HG03558 (cell line): ENCODE measurements around the gene CDC27.
"Not testable (repeated sequence)": the region's sequence is repeated elsewhere in the genome, so short reads cannot be mapped to it uniquely, and the experiment has no call there.

Experiments used
- ATAC-seq: cut with Tn5 transposase; IDR thresholded peaks from one replicate; pipeline ENCODE4 v1.9.1; 2021; ENCODE audit warnings: moderate number of reproducible peaks; ENCODE audit not compliant: unreplicated experiment; ENCODE audit errors: extremely low read depth

The CDC27 gene

DNA sequence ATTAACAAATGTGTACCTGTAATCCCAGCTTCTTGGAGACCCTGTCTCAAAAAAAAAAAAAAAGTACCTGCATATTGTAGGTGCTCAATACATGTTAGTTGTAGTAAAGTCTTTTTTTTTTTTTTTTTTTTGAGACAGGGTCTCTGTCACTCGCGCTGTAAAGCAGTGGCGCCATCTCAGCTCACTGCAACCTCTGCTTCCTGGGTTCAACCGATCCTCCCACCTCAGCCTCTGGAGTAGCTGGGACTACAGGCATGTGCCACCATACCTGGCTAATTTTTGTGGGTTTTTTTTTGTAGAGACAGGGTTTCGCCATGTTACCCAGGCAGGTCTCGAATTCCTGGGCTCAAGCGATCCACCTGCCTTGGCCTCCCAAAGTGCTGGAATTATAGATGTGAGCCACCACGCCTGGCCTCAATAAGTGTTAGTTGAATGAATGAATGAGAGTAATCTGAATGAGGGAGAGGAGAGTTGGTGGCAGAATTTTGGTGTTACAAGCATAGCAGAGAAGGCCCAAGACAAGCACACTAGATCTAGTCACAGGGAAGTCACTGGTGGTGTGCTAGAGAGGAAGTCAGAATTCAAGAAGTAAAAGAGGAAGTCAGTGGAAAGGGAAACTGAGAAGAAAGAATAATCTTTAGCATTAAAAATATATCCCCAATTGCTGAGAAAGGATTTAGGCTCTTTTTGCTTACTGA, 10.7 kb upstream of the CDC27 start:
- ATAC-seq = no peak

DNA sequence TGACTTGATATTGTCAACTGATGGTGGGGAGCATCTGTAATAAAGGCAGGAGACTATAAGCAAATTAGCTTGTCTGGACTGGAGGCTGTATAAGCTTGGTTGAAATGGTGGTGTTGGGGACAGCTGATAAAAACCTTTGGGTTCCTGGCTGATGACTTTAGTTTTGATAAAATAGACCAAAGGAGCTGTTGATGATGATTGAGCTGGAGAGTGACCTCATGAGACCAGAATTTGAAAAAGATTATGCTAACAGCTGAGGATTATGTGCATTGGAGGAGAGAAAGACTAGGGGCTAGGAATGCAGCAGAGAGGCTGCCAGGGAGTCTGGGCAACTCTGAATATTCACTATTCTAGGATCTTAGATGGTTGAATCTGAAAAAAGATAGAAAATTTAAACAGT, 8.7 kb upstream of the CDC27 start:
- ATAC-seq = no peak

- ATAC-seq = no peak
Observed at GRCh38 chr17:47193931-47194511, 4.9 kb upstream of the CDC27 start.

- ATAC-seq = no peak
Observed at GRCh38 chr17:47192554-47192953, 3.5 kb upstream of the CDC27 start.

DNA sequence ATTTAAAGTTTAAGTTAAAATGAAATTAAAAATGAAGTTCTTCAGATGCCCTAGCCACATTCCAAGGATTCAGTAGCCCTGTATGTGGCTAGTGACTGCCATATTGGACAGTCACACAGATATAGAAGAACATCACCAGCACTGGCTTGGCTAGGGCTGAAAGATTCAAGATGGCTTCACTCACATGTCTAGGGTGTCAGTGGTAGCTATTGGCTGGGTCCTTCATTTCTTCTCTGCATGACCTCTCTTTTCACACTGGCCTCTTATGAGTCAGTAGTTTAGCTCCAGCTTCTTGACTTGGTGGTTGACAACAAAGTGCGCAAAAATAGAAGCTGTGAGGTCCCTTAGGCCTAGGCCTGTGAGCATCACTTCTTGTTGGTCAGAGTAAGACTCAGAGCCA, 1.7 kb upstream of the CDC27 start:
- no peak for ATAC-seq

- ATAC-seq = no peak
Observed at GRCh38 chr17:47190243-47190642, 1.1 kb upstream of the CDC27 start.

GRCh38 chr17:47189732-47190237, 690 bp upstream of the CDC27 start:
- ATAC-seq = no peak

DNA sequence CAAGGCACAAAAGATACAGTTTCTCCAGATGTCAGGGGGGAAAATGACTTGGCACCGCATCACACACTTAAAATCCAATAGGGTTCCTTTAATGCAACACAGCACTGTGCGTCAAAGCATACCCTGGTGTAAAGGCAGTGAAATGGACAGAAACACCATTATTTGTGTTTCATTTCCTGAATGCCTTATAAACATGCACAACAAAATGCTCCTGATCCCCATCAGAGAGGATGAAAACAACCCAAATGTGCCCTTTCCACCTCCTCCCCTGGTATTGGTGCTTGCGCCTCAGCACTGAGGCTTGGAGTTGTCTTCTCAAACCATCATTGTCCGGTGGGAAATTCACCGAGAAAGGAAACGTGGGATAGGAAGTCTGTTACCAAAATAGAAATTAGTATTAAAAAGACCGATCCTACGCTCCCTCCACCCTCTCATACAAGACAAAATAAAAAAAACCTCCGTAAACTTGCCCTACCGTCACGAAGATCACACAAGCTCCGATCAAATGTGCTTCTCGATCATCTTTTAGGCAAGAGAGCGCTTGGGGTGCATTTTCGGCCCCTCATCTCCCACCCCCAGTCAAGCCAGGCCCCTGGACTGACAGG, 722 bp downstream of the CDC27 start:
- ATAC-seq = no peak

- ATAC-seq = no peak
Observed at GRCh38 chr17:47184681-47185080, 4.4 kb downstream of the CDC27 start.

GRCh38 chr17:47180988-47181387, 8.1 kb downstream of the CDC27 start:
- not testable (repeated sequence) for ATAC-seq

DNA sequence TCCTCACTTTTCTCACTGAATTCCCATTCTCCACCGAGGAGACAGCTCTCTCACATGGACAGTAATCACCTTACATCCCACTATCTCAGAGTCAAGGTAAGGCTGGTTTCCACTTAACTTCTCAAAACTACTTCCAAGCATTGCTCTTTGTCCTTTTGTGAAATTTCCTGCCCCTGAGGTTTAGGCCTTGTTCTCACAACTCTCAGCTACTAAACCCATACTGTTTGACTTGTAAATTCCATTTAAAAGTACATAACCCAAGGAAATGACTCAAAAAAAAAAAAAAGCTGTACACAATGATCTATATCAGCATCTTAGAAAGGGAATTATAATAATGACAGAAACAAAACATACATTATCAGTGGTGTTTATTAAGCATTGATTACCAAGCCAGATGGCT, 8.8 kb downstream of the CDC27 start:
- ATAC-seq = no peak

- no peak for ATAC-seq
Observed at GRCh38 chr17:47179141-47179540, 10.0 kb downstream of the CDC27 start.

DNA sequence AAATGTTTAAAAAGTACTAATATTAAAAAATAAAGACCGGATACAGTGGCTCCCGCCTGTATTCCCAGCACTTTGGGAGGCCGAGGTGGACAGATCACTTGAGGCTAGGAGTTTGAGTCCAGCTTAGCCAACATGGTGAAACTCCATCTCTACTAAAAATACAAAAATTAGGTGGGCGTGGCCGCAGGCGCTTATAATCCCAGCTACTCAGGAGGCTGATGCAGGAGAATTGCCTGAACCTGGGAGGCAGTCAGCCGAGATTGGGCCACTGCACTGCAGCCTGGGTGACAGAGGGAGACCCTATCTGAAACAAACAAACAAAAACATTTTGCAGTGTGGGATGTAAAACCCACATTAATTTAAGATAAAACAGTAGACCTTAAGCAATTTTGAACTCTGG, 11.8 kb downstream of the CDC27 start:
- ATAC-seq = no peak

DNA sequence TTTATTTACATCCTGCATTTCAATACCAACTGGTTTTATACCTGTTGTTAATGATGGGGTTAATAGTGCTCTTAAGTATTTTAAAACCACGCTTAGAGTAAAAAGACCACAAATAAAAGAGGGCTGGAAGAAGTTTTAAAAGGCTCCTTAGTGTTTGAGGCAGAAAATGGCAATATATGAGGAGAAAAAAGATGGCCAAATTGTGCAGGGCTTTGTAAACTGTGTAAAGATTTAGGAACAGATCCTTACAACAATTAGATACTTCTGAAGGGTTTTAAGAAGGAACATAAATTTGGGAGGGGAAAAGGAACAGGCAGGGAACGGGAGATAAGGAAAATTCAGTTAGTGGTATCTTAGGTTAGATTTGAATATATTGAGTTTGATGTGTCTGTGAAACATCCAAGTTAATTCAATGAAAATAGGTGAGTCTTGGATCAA, 12.7 kb downstream of the CDC27 start:
- no peak for ATAC-seq

- not testable (repeated sequence) for ATAC-seq
Observed at GRCh38 chr17:47174823-47175222, 14.3 kb downstream of the CDC27 start.

- ATAC-seq = no peak
Observed at GRCh38 chr17:47172696-47173565, 16.2 kb downstream of the CDC27 start.

DNA sequence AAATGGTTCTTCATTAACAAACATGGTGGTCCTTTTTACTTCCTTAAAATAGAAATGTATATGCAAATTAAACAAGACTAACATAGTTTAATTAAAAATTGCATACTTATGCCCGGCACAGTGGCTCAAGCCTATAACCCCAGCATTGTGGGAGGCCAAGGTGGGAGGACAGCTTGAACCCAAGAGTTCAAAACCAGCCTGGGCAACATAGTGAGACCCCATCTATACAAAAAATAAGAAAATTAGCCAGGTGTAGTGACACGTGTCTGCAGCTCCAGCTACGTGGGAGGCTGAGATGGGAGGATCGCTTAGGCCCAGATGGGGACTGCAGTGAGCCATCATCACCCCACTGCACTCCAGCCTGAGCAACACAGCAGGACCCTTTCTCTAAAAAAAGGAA, 18.4 kb downstream of the CDC27 start:
- no peak for ATAC-seq

DNA sequence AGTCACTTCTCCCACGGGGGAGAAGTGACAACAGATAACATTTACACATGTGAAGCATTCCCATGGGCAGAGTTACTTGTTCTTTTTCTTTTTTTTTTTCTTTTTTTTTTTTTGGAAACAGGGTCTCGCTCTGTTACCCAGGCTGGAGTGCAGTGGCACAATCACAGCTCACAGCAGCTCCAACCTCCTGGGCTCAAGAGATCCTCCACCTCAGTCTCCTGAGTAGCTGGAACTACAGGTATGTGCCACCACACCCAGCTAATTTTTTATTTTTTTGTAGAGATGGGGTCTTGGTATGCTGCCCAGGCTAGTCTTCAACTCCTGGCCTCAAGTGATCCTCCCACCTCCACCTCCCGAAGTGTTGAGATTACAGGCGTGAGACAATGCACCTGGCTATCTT, 20.2 kb downstream of the CDC27 start:
- ATAC-seq = not testable (repeated sequence)

DNA sequence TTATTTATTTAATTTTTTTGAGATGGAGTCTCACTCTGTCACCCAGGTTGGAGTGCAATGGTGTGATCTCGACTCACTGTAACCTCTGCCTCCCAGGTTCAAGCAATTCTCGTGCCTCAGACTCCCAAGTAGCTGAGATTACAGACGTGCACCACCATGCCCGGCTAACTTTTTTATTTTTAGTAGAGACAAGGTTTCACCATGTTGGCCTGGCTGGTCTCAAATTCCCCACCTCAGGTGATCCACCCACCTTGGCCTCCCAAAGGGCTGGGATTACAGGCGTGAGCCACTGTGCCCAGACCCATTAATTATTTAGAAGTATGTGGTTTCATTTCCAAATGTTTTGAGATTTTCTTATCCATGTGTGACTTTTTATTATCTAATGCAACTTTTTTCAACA, 22.2 kb downstream of the CDC27 start:
- ATAC-seq = not testable (repeated sequence)

DNA sequence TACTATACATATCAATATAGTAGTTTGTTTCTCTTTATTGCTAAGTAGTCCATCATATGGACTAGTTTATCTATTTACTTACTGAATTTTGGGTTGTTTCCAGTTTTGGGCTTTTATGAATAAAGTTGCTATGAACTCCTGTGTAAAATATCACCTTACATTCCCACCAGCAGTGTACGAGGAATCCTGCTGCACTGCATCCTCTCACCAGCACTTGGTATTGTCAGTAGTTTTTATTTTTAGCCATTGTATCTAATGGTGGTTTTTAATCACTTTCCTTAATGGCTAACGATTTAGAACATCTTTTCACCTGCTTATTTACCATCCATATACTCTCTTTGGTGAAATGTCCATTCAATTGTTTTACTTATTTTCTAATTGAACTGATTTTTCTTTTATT, 24.0 kb downstream of the CDC27 start:
- no peak for ATAC-seq

GRCh38 chr17:47164263-47164662, 24.8 kb downstream of the CDC27 start:
- ATAC-seq = no peak
